A673 (cell line): ENCODE data around the gene LILRB3.

Experiments
- CTCF ChIP-seq: fragments of 300-800, 200-600 bp; sonication (generic); conservative IDR thresholded peaks from 2 replicates; pipeline ENCODE4 v1.5.1; 2017; ENCODE audit warnings: low read depth, mild to moderate bottlenecking, antibody characterized with exemption, low read length, moderate library complexity, mixed read lengths
- EZH2 ChIP-seq: fragments of 200-600 bp; sonication (generic); IDR thresholded peaks from 2 replicates; pipeline ENCODE4 v1.6.1; 2017; ENCODE audit warnings: borderline replicate concordance, low read depth, mild to moderate bottlenecking, mixed read lengths, antibody characterized with exemption, low read length; ENCODE audit not compliant: poor library complexity, severe bottlenecking

GRCh38 chr19:54254195-54254906, 31.5 kb upstream of the LILRB3 start:
- TF ChIP-seq CTCF (no peak), EZH2 (no peak)
